Liver (tissue), 9 donors: ENCODE measurements around the gene CSTPP1. TPM values are rescaled to one million over a fixed set of nuclear protein-coding genes. Genes with fewer than 3 reads are reported as not detected.

Experiments
- DNase-seq: peaks from one replicate; pipeline ENCODE4 v3.0.0-alpha.2; 2017; ENCODE audit warnings: low spot score
- H3K27ac ChIP-seq, 2 donors: one replicate each; pipeline ENCODE4 v1.7.0; 2013; ENCODE audit warnings: inconsistent platforms in 2 of 2, low read length in 2 of 2, control low read depth in 1 of 2, low read depth in 1 of 2, mild to moderate bottlenecking in 1 of 2
- H3K27me3 ChIP-seq, 4 donors: one replicate each; pipeline versions ENCODE4 v1.6.1 to v1.7.0; 2013; ENCODE audit warnings: low read length in 3 of 4, inconsistent platforms in 1 of 4, mild to moderate bottlenecking in 1 of 4, moderate library complexity in 1 of 4; ENCODE audit not compliant: control insufficient read depth in 4 of 4, insufficient read depth in 4 of 4
- H3K36me3 ChIP-seq, 4 donors: one replicate each; pipeline versions ENCODE4 v1.6.1 to v1.7.0; 2013; ENCODE audit warnings: low read length in 3 of 4, mild to moderate bottlenecking in 3 of 4, low read depth in 1 of 4, moderate library complexity in 1 of 4; ENCODE audit not compliant: control insufficient read depth in 4 of 4, insufficient read depth in 3 of 4
- H3K4me1 ChIP-seq, 4 donors: one replicate each; pipeline versions ENCODE4 v1.6.1 to v1.7.0; 2013; ENCODE audit warnings: low read length in 3 of 4, mild to moderate bottlenecking in 3 of 4, moderate library complexity in 1 of 4; ENCODE audit not compliant: control insufficient read depth in 4 of 4, insufficient read depth in 4 of 4
- H3K4me3 ChIP-seq, 3 donors: one replicate each; pipeline versions ENCODE4 v1.6.1 to v1.7.0; 2013; ENCODE audit warnings: low read length in 3 of 3, control low read depth in 1 of 3, low read depth in 1 of 3, mild to moderate bottlenecking in 1 of 3
- H3K9ac ChIP-seq, 2 donors: one replicate each; pipeline ENCODE4 v1.7.0; 2013; ENCODE audit warnings: low read length in 2 of 2, mild to moderate bottlenecking in 2 of 2, moderate library complexity in 2 of 2, control low read depth in 1 of 2, low read depth in 1 of 2
- H3K9me3 ChIP-seq, 4 donors: one replicate each; pipeline versions ENCODE4 v1.6.1 to v1.7.0; 2013; ENCODE audit warnings: low read length in 3 of 4; ENCODE audit not compliant: control insufficient read depth in 4 of 4
- CTCF ChIP-seq: fragments of 150-350 bp; IDR thresholded peaks from 2 replicates; pipeline ENCODE4 v1.5.1; 2017; ENCODE audit warnings: improper control_type of control experiment, low read depth, low read length; ENCODE audit not compliant: missing input control
- EGR1 ChIP-seq, 2 donors: IDR thresholded peaks; 2 replicates each; pipeline ENCODE4 v1.6.1; 2016 to 2018; ENCODE audit warnings: antibody characterized with exemption in 2 of 2, low read depth in 2 of 2
- FOXA1 ChIP-seq: IDR thresholded peaks from 2 replicates; pipeline ENCODE4 v1.6.1; 2016; ENCODE audit warnings: antibody characterized with exemption
- FOXA2 ChIP-seq: IDR thresholded peaks from 2 replicates; pipeline ENCODE4 v1.6.1; 2016; ENCODE audit warnings: antibody characterized with exemption
- GABPA ChIP-seq, 2 donors: IDR thresholded peaks in 1 of 2; conservative IDR thresholded peaks in 1 of 2; 2 replicates each; pipeline ENCODE4 v1.6.1; 2016; ENCODE audit warnings: antibody characterized with exemption in 2 of 2, mild to moderate bottlenecking in 1 of 2, moderate library complexity in 1 of 2
- HNF4A ChIP-seq, 2 donors: conservative IDR thresholded peaks; 2 replicates each; pipeline ENCODE4 v1.6.1; 2016; ENCODE audit warnings: antibody characterized with exemption in 2 of 2, mild to moderate bottlenecking in 2 of 2
- HNF4G ChIP-seq: IDR thresholded peaks from 2 replicates; pipeline ENCODE4 v1.6.1; 2016; ENCODE audit warnings: antibody characterized with exemption
- JUND ChIP-seq, 2 donors: IDR thresholded peaks; 2 replicates each; pipeline ENCODE4 v1.6.1; 2016; ENCODE audit warnings: antibody characterized with exemption in 2 of 2
- MAX ChIP-seq: IDR thresholded peaks from 2 replicates; pipeline ENCODE4 v1.6.1; 2016; ENCODE audit warnings: antibody characterized with exemption
- NR2F2 ChIP-seq: IDR thresholded peaks from 2 replicates; pipeline ENCODE4 v1.6.1; 2016; ENCODE audit warnings: antibody characterized with exemption
- RAD21 ChIP-seq, 2 donors: IDR thresholded peaks; 2 replicates each; pipeline ENCODE4 v1.6.1; 2016; ENCODE audit warnings: antibody characterized with exemption in 2 of 2, mild to moderate bottlenecking in 2 of 2
- RXRA ChIP-seq, 2 donors: IDR thresholded peaks; 2 replicates each; pipeline ENCODE4 v1.6.1; 2017 to 2018; ENCODE audit warnings: antibody characterized with exemption in 2 of 2, mild to moderate bottlenecking in 1 of 2
- SP1 ChIP-seq: IDR thresholded peaks from 2 replicates; pipeline ENCODE4 v1.6.1; 2018; ENCODE audit warnings: antibody characterized with exemption, mild to moderate bottlenecking
- TAF1 ChIP-seq: conservative IDR thresholded peaks from 2 replicates; pipeline ENCODE4 v1.6.1; 2016; ENCODE audit warnings: antibody characterized with exemption, mild to moderate bottlenecking
- YY1 ChIP-seq: IDR thresholded peaks from 2 replicates; pipeline ENCODE4 v1.6.1; 2016; ENCODE audit warnings: antibody characterized with exemption, mild to moderate bottlenecking
- ZBTB33 ChIP-seq: IDR thresholded peaks from 2 replicates; pipeline ENCODE4 v1.6.1; 2016; ENCODE audit warnings: antibody characterized with exemption
- WGBS: extraction: QIAGEN DNeasy Blood & Tissue Kit; methylation state at CpG from one replicate; pipeline ENCODE4 v1.1.7; 2013; 5-methylcytosine and 5-hydroxymethylcytosine counted together
- polyA plus RNA-seq, 2 donors: library from polyadenylated mRNA; stranded (reverse) in 1 of 2; unstranded in 1 of 2; fragments of 200-250 nt in 1 of 2; fragments of >200 nt in 1 of 2; fragmentation: Nextera tagmentation in 1 of 2; extraction: Ambion mirVana in 1 of 2; gene quantifications; one replicate each; pipeline versions ENCODE4 v1.2.1 to v1.2.3, GENCODE V29; 2013 to 2015
- total RNA-seq, 2 donors: library from RNA; depleted of rRNA; stranded (reverse); fragments of >200 nt; gene quantifications; one replicate each; pipeline ENCODE4 v1.2.3, GENCODE V29; 2014
- TF ChIP-seq, protein P1 (sequence below): IDR thresholded peaks from 2 replicates; pipeline ENCODE4 v1.6.1; 2016; ENCODE audit warnings: antibody characterized with exemption
- TF ChIP-seq, protein P2 (sequence below): IDR thresholded peaks from 2 replicates; pipeline ENCODE4 v1.6.1; 2016; ENCODE audit warnings: antibody characterized with exemption, mild to moderate bottlenecking
- donor health status: healthy.
- donor health status: healthy.
- donor health status: healthy.
- donor health status: healthy.
- donor health status: healthy.

CSTPP1 gene
- total and polyA plus RNA-seq, 4 donors, result 5.4 to 6.6 (median 5.7) TPM

- Histone ChIP-seq H3K9ac (no peak overlapping the region), H3K27me3 (no peaks in the 10 kb centered on the region), H3K27ac (no peak overlapping the region), H3K4me1 (no peaks in the 10 kb centered on the region), H3K36me3 (no peaks in the 10 kb centered on the region), H3K9me3 (no peaks in the 10 kb centered on the region), H3K4me3 (no peak overlapping the region)
- TF ChIP-seq GABPA (IDR thresholded peaks at IDR 0.05 in 1 of 2, conservative IDR thresholded peaks at IDR 0.05 in 1 of 2) (no peak), CTCF (no peak), TAF1 (no peak), RAD21 (IDR thresholded peaks at IDR 0.05) (no peak), EGR1 (IDR thresholded peaks at IDR 0.05; ENCODE audit: low read depth in 2 of 2) (no peak), SP1 (no peak), ZBTB33 (no peak), YY1 (no peak), MAX (no peak), HNF4A (conservative IDR thresholded peaks at IDR 0.05) (no peak), JUND (IDR thresholded peaks at IDR 0.05) (no peak), NR2F2 (no peak), FOXA2 (no peak), RXRA (IDR thresholded peaks at IDR 0.05) (no peak), FOXA1 (no peak), HNF4G (no peak)
- TF ChIP-seq, protein P1, sequence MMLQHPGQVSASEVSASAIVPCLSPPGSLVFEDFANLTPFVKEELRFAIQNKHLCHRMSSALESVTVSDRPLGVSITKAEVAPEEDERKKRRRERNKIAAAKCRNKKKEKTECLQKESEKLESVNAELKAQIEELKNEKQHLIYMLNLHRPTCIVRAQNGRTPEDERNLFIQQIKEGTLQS, result no peak
- TF ChIP-seq, protein P2, sequence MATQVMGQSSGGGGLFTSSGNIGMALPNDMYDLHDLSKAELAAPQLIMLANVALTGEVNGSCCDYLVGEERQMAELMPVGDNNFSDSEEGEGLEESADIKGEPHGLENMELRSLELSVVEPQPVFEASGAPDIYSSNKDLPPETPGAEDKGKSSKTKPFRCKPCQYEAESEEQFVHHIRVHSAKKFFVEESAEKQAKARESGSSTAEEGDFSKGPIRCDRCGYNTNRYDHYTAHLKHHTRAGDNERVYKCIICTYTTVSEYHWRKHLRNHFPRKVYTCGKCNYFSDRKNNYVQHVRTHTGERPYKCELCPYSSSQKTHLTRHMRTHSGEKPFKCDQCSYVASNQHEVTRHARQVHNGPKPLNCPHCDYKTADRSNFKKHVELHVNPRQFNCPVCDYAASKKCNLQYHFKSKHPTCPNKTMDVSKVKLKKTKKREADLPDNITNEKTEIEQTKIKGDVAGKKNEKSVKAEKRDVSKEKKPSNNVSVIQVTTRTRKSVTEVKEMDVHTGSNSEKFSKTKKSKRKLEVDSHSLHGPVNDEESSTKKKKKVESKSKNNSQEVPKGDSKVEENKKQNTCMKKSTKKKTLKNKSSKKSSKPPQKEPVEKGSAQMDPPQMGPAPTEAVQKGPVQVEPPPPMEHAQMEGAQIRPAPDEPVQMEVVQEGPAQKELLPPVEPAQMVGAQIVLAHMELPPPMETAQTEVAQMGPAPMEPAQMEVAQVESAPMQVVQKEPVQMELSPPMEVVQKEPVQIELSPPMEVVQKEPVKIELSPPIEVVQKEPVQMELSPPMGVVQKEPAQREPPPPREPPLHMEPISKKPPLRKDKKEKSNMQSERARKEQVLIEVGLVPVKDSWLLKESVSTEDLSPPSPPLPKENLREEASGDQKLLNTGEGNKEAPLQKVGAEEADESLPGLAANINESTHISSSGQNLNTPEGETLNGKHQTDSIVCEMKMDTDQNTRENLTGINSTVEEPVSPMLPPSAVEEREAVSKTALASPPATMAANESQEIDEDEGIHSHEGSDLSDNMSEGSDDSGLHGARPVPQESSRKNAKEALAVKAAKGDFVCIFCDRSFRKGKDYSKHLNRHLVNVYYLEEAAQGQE, result no peak
- no peak for DNase-seq
- WGBS, result 72% methylated on average over 2 of the region's 2 CpGs
These were observed 35.8 kb downstream of the CSTPP1 start for GRCh38 chr11:46972343-46972742.
